Breast epithelium (tissue), 3 donors: ENCODE data around the gene RPL7L1.

Experiments
- CTCF ChIP-seq, 3 donors: fragments of 450-650 bp; IDR thresholded peaks; one replicate each; pipeline ENCODE4 v1.5.1; 2016 to 2017; ENCODE audit warnings: antibody characterized with exemption in 3 of 3, mild to moderate bottlenecking in 3 of 3, moderate library complexity in 3 of 3
- POLR2A ChIP-seq: fragments of 450-650 bp; IDR thresholded peaks from one replicate; pipeline ENCODE4 v1.6.1; 2016; ENCODE audit warnings: antibody characterized with exemption, mild to moderate bottlenecking, moderate library complexity
- POLR2AphosphoS5 ChIP-seq, 3 donors: sonication (generic); formaldehyde crosslinking; IDR thresholded peaks; one replicate each; pipeline ENCODE4 v1.6.1; 2017; ENCODE audit warnings: antibody characterized with exemption in 3 of 3

- TF ChIP-seq CTCF (IDR thresholded peaks at IDR 0.05) = no peak
- TF ChIP-seq POLR2AphosphoS5 (IDR thresholded peaks at IDR 0.05) = peak; percentile 72 to 85 (median 78)
- TF ChIP-seq POLR2A = peak; percentile 41
Measured at GRCh38 chr6:42890311-42891198, 11.1 kb downstream of the RPL7L1 start.
